Inflammatory macrophage treated with lipopolysaccharide for 1 hour (primary cell): ENCODE data around the gene CCSER2.
A peak's percentile ranks its signal among the peaks of the same experiment; 100 is the strongest.
"Not testable (repeated sequence)": the region's sequence is repeated elsewhere in the genome, so short reads cannot be mapped to it uniquely, and the experiment has no call there.

ENCODE experiments used
- DNase-seq, 2 donors: peaks; one replicate each; pipeline ENCODE4 v3.0.0-alpha.2; 2020 to 2022

The CCSER2 gene

GRCh38 chr10:84401854-84402611 is 73.6 kb downstream of the CCSER2 start:
- no peak for DNase-seq

DNA sequence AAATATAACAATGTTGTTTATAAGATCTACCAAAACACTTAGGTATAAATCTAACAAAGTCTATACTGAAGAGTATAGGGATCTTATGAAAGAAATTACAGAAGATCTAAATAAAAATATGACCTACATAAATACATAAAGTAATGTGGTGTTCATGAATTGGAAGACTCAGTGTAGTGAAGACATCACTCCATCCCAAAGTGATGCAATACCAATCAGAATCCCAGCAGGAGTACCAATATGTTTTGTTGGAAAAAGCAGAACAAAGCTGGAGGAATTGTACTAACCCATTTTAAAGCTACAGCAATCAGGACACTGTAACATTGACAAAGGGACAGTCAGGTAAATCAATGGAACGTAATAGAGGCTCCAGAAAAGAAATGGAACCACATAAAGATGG is 76.4 kb downstream of the CCSER2 start:
- no peak for DNase-seq

DNA sequence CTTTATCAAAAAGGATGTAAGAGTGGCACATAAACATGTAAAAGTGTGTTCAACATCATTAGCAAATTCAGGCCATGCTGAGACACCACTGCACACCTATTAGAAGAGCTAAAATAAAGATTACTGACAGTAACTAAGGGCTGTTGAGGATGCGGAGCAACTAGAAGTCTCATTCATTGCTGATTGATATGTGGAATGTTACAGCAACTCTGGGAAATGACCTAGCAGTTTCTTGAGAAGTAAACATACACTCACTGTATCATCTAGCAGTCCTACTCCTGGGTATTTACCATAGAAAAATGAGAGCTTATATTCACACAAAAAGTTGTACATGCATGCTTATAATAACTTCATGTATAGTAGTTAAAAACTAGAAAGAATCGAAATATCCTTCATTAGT is 77.3 kb downstream of the CCSER2 start:
- no peak for DNase-seq

- DNase-seq, result peak in 1 of 2 donors; percentile 34
Measured at GRCh38 chr10:84406561-84406960, 78.2 kb downstream of the CCSER2 start.

GRCh38 chr10:84407388-84408049 is 79.1 kb downstream of the CCSER2 start:
- DNase-seq, result no peak

DNA sequence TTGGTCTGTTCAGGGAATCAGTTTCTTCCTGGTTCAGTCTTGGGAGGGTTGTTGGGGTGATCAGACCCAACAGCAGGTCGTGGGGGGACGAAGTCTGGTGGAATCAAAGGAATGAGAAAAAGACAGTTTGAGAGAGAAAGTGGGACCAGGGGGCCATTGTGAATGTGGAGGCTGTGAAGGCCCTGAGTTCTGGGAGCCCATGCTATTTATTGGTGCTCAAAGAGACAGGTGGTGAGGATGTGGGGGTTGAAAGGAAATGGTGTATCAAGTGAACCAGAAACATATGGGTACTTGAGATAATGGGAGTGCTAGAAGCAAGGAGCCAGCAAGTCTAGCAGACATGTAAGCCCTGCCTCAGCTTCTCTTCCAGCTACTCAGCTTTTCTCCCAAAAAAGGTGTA is 84.1 kb downstream of the CCSER2 start:
- DNase-seq, result no peak

GRCh38 chr10:84414110-84414509 is 85.7 kb downstream of the CCSER2 start:
- DNase-seq, result not testable (repeated sequence)

DNA sequence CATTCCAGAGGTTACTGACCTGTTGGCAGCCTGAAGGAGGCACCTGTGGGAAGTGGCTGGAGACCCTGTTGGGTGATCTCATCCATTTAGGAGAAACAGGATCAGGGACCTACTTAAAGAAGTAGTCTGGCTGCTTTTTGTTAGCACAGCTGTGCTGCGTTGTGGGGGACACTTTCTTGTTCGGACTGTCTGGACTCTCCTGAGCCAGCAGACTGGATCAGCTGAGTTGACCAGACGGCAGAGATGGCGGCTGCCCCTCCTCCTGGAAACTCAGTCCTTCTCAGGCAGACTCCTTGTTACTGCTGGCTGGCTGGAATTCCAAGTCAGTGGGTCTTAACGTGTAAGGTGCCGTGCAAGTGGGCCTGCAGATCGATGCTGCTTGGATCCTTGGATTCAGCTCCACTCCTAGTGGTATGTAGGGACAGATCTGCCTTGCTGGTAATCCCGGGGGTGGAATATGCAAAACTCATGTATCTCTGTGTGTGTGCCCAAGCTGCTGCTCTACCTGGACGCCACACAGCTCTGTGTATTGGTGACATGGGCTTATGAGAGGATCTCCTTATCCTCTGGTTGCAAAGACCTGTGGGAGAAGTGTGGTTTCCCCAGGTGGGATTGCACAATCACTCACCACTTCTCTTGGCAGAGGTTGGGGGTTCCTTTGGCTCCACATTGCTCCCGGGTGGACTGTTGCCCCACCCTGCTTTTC is 87.3 kb downstream of the CCSER2 start:
- DNase-seq, result no peak

GRCh38 chr10:84416245-84416555 is 87.8 kb downstream of the CCSER2 start:
- no peak for DNase-seq

DNA sequence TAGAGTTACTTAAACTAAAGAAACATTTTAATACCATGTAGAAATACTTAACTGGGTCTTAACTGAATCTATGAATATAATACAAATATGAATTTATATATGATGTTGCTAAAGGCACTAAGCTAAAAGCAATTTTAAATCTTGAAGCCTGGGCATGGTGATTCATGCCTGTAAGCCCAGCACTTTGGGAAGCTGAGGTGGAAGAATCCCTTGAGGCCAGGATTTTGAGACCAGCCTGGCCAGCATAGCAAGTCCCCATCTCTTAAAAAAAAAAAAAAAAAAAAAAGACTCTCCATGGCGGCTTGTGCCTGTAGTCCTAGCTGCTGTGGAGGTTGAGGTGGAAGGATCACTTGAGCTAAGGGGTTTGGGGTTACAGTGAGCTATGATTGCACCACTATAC is 95.3 kb downstream of the CCSER2 start:
- DNase-seq, result no peak

GRCh38 chr10:84424731-84425167 is 96.4 kb downstream of the CCSER2 start:
- DNase-seq, result peak; percentile 30 to 52

DNA sequence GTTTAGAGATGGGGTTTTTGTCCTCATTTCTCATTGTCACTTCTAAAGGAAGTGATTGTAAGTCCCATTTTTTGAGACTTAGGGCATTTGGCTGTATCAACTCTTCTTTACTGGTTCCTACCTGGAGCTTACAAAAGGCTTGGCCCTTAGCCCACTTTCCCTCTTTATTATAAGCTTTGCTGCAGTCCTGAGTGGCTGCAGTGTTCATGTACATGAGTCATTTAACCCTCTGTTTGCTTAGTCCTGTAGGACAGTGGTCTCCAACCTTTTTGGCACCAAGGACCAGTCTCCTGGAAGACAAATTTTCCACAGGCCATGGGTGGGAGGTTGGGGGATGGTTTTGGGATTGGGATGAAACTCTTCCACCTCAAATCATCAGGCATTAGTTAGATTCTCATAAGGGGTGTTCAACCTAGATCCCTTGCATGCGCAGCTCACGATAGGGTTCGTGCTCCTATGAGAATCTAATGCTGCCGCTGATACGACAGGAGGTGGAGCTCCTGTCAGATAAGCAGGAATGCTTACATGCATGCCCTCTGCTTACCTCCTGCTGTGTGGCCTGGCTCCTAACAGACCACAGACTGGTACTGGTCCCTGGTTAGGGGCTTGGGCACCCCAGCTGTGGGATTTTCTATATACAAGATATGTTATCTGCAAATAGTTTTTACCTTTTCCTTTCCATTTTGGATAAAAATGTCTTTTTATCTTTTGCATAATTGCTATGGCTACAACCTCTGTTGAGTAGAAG is 99.7 kb downstream of the CCSER2 start:
- DNase-seq, result no peak

DNA sequence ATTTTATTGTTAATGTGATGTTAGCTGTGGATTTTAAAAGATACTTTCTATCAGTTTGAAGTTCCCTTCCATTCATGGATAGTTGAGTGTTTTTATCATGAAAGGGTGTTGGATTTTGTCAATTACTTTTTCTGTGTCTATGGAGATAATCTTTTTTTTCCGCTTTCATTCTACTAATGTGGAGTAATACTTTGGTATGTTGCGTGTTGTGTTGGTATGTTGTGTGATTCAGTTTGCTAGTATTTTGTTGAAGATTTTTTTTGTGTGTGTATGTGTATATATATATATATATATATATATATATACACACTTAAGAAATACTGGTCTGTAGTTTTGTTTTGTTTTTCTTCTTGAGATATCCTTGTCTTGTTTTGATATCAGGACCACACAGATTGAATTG is 100.3 kb downstream of the CCSER2 start:
- no peak for DNase-seq

- DNase-seq, result peak; percentile 31 to 63
Measured at GRCh38 chr10:84429926-84430520, 101.6 kb downstream of the CCSER2 start.

- no peak for DNase-seq
Measured at GRCh38 chr10:84432891-84433290, 104.5 kb downstream of the CCSER2 start.

GRCh38 chr10:84440781-84441180 is 112.4 kb downstream of the CCSER2 start:
- no peak for DNase-seq

- DNase-seq, result no peak
Measured at GRCh38 chr10:84447701-84448400, 119.5 kb downstream of the CCSER2 start.

GRCh38 chr10:84449351-84449750 is 121.0 kb downstream of the CCSER2 start:
- not testable (repeated sequence) for DNase-seq

- DNase-seq, result no peak
Measured at GRCh38 chr10:84452003-84452402, 123.6 kb downstream of the CCSER2 start.

DNA sequence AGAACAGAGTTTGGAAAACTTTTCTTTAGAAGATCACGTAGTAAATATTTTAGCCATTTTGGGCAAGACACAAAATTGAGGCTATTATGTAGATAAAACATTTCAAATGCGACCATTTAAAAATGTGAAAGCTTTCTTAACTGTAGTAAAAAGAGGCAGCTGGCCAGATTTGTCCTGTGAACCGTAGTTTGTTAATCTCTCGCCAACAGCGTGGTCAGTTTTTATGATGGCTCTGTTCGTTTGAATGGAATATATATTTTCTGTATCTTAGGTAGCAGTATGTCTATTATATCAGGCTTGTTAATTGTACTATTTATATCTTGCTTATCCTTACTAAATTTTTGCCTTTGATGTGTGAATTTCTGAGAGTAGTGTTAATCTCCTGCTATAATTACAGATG is 124.9 kb downstream of the CCSER2 start:
- DNase-seq, result no peak

DNA sequence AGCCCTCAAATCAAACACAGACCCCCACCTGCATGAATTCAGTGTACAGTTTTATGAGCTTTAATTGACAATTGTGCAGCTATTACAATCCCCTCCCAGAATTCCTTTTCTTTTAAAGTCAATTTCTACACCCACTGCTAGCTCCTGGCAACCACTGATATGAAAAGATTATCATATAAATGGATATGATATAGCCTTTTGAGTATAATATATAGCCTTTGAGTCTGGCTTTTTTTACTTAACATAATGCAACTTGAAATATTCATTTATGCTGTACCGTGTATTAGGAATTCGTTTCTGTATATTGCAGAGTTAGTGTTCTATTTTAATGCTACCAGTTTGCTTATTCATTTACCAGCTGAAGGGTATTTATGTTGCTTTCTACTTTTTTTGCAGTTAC is 127.7 kb downstream of the CCSER2 start:
- DNase-seq, result no peak

DNA sequence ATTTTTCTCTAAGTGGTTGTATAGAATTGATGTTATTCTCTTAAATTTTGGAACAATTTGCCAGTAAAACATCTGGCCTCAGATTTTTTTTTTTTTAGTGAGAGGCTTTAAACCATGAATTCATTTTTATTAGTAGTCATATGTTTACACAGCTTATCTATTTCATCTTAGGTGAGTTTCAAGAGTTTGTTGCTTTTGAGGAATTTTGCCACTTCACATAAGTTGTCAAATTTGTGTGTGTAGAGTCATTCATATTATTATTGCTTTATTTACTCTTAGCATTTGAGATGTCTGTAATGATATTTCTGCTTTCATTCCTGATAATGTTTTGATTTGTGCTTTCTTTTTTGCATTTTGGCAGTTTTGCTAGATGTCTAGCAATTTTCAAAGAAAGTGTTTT is 132.1 kb downstream of the CCSER2 start:
- DNase-seq, result no peak
